Ovary (tissue), 9 donors: Measurements from ENCODE around the gene PTPRN2. TPM values are rescaled to one million over a fixed set of nuclear protein-coding genes. Genes with fewer than 3 reads are reported as not detected.

Experiments used
- DNase-seq, 5 donors: peaks; one replicate each; pipeline ENCODE4 v3.0.0-alpha.2; 2019 to 2020
- H3K27ac ChIP-seq, 2 donors: fragments of 200-600 bp; one replicate each; pipeline versions ENCODE4 v1.5.1 to v1.8.0; 2019 to 2022
- H3K27me3 ChIP-seq: fragments of 200-600 bp; one replicate; pipeline ENCODE4 v1.8.0; 2022
- H3K36me3 ChIP-seq: fragments of 200-600 bp; sonication (generic); one replicate; pipeline ENCODE4 v1.5.1; 2019
- H3K4me1 ChIP-seq: one replicate; pipeline ENCODE4 v1.8.1; 2013; ENCODE audit warnings: mild to moderate bottlenecking, moderate library complexity; ENCODE audit not compliant: insufficient read depth
- H3K4me3 ChIP-seq: fragments of 200-600 bp; sonication (generic); one replicate; pipeline ENCODE4 v1.5.1; 2017
- H3K9me3 ChIP-seq, 2 donors: fragments of 200-600 bp in 1 of 2; sonication (generic) in 1 of 2; one replicate each; pipeline versions ENCODE4 v1.5.1 to v1.8.1; 2013 to 2019; ENCODE audit warnings: mild to moderate bottlenecking in 1 of 2, moderate library complexity in 1 of 2
- EP300 ChIP-seq: sonication (generic); formaldehyde crosslinking; IDR thresholded peaks from one replicate; pipeline ENCODE4 v1.6.1; 2017; ENCODE audit warnings: antibody characterized with exemption
- POLR2A ChIP-seq: fragments of 450-650 bp; IDR thresholded peaks from one replicate; pipeline ENCODE4 v1.6.1; 2017; ENCODE audit warnings: antibody characterized with exemption, mild to moderate bottlenecking, moderate library complexity
- WGBS, 3 donors: extraction: QIAGEN DNeasy Blood & Tissue Kit in 1 of 3; methylation state at CpG; one replicate each; pipeline versions ENCODE4 v1.1.5 to v1.1.7; 2013 to 2017; 5-methylcytosine and 5-hydroxymethylcytosine counted together
- intact Hi-C, 4 donors: fragments of 100-400 bp; cut with DNase I; formaldehyde crosslinking; loops; one replicate each; pipeline versions ENCODE4 v1.11.0 to v1.15.1; 2022 to 2023
- polyA plus RNA-seq, 2 donors: library from polyadenylated mRNA; stranded (reverse); fragments of 200-250 nt in 1 of 2; fragments of 350-450 nt in 1 of 2; fragmentation: Illumina TruSeq in 1 of 2; extraction: RNeasy Lipid Tissue Mini Kit (QIAGEN cat#74804) in 1 of 2; gene quantifications; one replicate each; pipeline ENCODE4 v1.2.3, GENCODE V29; 2013 to 2014
- total RNA-seq, 7 donors: library from RNA; depleted of rRNA in 2 of 7; stranded (reverse); fragments of >200 nt in 2 of 7; fragmentation: NEBNext Ultra II Directional in 3 of 7; extraction: Animal tissue kit (Norgen Biotek cat#: 25700) in 3 of 7; gene quantifications; one replicate each; pipeline versions ENCODE4 v1.1.0 to v1.2.4, GENCODE V29; 2016 to 2023
- TF ChIP-seq, protein P1 (sequence below), 3 donors: fragments of 450-650 bp in 2 of 3; fragments of 200-600 bp in 1 of 3; IDR thresholded peaks; one replicate each; pipeline versions ENCODE4 v1.5.1 to v1.8.0; 2016 to 2022; ENCODE audit warnings: antibody characterized with exemption in 3 of 3, mild to moderate bottlenecking in 1 of 3
- donor health status: DM: no; HTN: no; CAD: no; lungs with moderate emphysema.
- donor health status: DM: no; HTN: no; CAD: no.
- donor health status: Bipolar disorder and iron deficiency.
- donor health status: DM: yes; HTN: yes; CAD: no.
- donor health status: DM: no; HTN: no; CAD: no.
- donor health status: DM: yes; HTN: yes; CAD: no.

PTPRN2 gene
- total and polyA plus RNA-seq, 9 donors: 3.5 to 11.1 (median 5.9) TPM

DNA sequence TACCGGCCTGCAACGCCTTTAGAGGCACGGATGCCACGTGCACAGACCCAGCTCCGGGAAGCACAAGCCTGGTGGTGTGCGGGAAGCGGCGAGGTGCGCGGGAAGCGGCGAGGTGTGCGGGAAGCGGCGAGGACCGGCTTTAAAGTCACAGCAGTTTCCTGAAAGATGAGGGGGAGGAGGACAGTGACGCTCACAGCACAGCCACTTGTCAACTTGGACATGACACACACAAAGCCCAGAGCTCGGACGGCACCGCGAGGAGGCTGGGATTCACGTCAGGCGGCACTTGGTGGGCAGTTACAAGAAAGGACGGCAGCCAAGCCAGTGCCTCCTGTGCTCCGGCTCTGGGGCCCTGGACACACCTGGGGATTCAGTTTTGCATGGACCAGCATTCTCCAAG, 724.9 kb downstream of the PTPRN2 start:
- H3K9me3 ChIP-seq: no peaks in the 10 kb centered on the region
- no peaks in the 10 kb centered on the region for H3K27me3 ChIP-seq
- 82 to 84% (median 84%) methylated on average over 25 of the region's 25 CpGs for WGBS, 3 donors
- H3K4me3 ChIP-seq: no peak overlapping the region
- intact Hi-C loops: no loop called here
- H3K4me1 ChIP-seq: no peaks in the 10 kb centered on the region
- no peak overlapping the region for H3K27ac ChIP-seq
- H3K36me3 ChIP-seq: no peaks in the 10 kb centered on the region
- TF ChIP-seq EP300 (no peak), POLR2A (no peak)
- TF ChIP-seq, protein P1, sequence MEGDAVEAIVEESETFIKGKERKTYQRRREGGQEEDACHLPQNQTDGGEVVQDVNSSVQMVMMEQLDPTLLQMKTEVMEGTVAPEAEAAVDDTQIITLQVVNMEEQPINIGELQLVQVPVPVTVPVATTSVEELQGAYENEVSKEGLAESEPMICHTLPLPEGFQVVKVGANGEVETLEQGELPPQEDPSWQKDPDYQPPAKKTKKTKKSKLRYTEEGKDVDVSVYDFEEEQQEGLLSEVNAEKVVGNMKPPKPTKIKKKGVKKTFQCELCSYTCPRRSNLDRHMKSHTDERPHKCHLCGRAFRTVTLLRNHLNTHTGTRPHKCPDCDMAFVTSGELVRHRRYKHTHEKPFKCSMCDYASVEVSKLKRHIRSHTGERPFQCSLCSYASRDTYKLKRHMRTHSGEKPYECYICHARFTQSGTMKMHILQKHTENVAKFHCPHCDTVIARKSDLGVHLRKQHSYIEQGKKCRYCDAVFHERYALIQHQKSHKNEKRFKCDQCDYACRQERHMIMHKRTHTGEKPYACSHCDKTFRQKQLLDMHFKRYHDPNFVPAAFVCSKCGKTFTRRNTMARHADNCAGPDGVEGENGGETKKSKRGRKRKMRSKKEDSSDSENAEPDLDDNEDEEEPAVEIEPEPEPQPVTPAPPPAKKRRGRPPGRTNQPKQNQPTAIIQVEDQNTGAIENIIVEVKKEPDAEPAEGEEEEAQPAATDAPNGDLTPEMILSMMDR (IDR thresholded peaks at IDR 0.05): no peak
- no peak for DNase-seq

DNA sequence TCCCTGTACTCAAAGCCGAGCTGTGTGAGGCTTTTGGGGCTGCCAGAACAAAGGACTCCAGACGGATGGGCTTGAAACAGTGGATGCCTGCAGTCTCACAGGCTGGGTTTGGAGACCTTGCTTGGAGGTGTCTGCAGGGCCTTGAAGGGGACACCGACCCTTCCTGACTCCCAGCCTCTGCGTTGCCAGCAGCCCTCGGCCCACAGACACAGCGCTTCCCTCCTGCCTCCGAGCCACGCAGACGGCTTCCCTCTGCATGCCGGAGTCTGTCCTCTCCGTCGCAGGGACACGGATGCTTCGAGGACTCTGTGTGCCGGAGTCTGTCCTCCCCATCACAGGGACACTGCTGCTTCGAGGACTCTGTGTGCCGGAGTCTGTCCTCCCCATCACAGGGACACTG, 726.1 kb downstream of the PTPRN2 start:
- Histone ChIP-seq H3K9me3 (no peaks in the 10 kb centered on the region), H3K36me3 (no peaks in the 10 kb centered on the region), H3K27ac (no peak overlapping the region), H3K4me1 (no peaks in the 10 kb centered on the region), H3K4me3 (no peak overlapping the region), H3K27me3 (no peaks in the 10 kb centered on the region)
- intact Hi-C loops: no loop called here
- TF ChIP-seq EP300 (no peak), POLR2A (no peak)
- TF ChIP-seq, protein P1 (IDR thresholded peaks at IDR 0.05): no peak
- WGBS, 3 donors: 84 to 89% (median 86%) methylated on average over 15 to 17 of the region's 17 CpGs
- no peak for DNase-seq

DNA sequence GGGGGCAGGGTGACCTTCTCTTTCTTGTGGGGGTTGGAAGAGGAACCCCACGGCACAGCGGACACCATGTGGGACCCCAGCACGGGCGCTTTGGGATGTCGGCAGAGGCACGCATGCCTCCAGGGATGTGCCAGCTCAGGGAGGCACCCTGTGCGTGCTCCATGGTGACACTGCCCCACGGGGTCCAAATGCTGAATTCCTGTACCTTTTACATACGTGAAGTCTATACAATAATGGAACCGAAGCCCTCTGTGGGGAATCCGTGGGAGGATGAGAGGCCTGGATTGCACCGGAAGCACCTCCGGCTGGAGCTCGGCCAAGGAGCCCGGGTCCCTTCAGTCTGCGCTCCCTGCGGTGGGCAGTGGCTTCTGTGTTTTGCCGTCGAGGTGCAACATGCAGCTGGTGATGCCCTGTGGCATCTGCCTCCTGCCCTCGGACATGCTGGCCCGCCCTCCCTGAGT, 726.6 kb downstream of the PTPRN2 start:
- no peak for DNase-seq
- Histone ChIP-seq H3K36me3 (no peaks in the 10 kb centered on the region), H3K4me3 (no peak overlapping the region), H3K27me3 (no peaks in the 10 kb centered on the region), H3K27ac (no peak overlapping the region), H3K4me1 (no peaks in the 10 kb centered on the region), H3K9me3 (no peaks in the 10 kb centered on the region)
- intact Hi-C loops: no loop called here
- TF ChIP-seq EP300: no peak
- TF ChIP-seq, protein P1 (IDR thresholded peaks at IDR 0.05): no peak
- no peak for TF ChIP-seq POLR2A
- WGBS, 3 donors: 54 to 66% (median 65%) methylated on average over 19 to 21 of the region's 21 CpGs

DNA sequence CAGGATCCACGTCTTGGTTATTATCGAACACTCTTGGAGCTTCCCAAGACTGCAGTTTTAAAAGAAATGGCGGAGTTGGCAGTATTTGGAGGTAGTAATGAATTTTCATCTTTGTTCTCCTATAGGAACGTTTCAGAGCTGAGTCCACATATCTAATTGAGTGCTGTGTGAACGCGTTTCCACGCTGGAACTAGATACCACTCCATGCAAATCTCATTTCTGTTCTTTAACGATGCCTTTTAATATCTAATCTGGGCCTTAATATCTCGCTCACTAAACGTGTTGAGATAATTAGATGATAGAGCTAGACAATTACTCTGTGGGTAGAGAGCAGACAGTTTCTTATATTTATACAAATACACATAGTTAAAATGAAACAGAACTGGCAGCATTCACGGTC, 727.2 kb downstream of the PTPRN2 start:
- WGBS, 3 donors: 72 to 76% (median 74%) methylated on average over 11 of the region's 11 CpGs
- TF ChIP-seq, protein P1 (IDR thresholded peaks at IDR 0.05): no peak
- no peak for TF ChIP-seq EP300
- TF ChIP-seq POLR2A: no peak
- Histone ChIP-seq H3K27ac (no peak overlapping the region), H3K36me3 (no peaks in the 10 kb centered on the region), H3K27me3 (no peaks in the 10 kb centered on the region), H3K9me3 (no peaks in the 10 kb centered on the region), H3K4me3 (no peak overlapping the region), H3K4me1 (no peaks in the 10 kb centered on the region)
- intact Hi-C loops: no loop called here
- no peak for DNase-seq
